IPS DF 6.9 (cell line): ENCODE results near the gene PCED1A.

Experiments
- DNase-seq: peaks from one replicate; pipeline ENCODE4 v3.0.0-alpha.2; 2013; ENCODE audit warnings: low read depth, low spot score
- H3K27ac ChIP-seq: one replicate; pipeline ENCODE4 v1.5.1; 2013; ENCODE audit warnings: low read length, control low read depth
- H3K27me3 ChIP-seq: 2 replicates; pipeline ENCODE4 v1.6.1; 2013; ENCODE audit warnings: mild to moderate bottlenecking, low read length; ENCODE audit not compliant: control insufficient read depth, insufficient read depth
- H3K36me3 ChIP-seq: 2 replicates; pipeline ENCODE4 v1.6.1; 2013; ENCODE audit warnings: low read length; ENCODE audit not compliant: control insufficient read depth, insufficient read depth
- H3K4me1 ChIP-seq: 2 replicates; pipeline ENCODE4 v1.6.1; 2013; ENCODE audit warnings: low read length; ENCODE audit not compliant: control insufficient read depth, insufficient read depth
- H3K4me3 ChIP-seq: 2 replicates; pipeline ENCODE4 v1.5.1; 2013; ENCODE audit warnings: mild to moderate bottlenecking, low read length
- H3K9me3 ChIP-seq: 2 replicates; pipeline ENCODE4 v1.6.1; 2013; ENCODE audit warnings: low read length, inconsistent platforms; ENCODE audit not compliant: control insufficient read depth, insufficient read depth
- WGBS: extraction: QIAGEN DNeasy Blood & Tissue Kit; methylation state at CpG from one replicate; pipeline ENCODE4 v1.1.7; 2013; ENCODE audit warnings: mixed read lengths, missing lambda C conversion rate; ENCODE audit not compliant: insufficient read length, insufficient coverage; 5-methylcytosine and 5-hydroxymethylcytosine counted together

PCED1A gene

GRCh38 chr20:2875690-2876203 lies 35.3 kb upstream of the PCED1A start:
- no peak overlapping the region for H3K27ac ChIP-seq
- no peak overlapping the region for H3K4me3 ChIP-seq
- H3K27me3 ChIP-seq: peaks cover 2% of the 10 kb centered on the region; the same call in 1 of the 2 replicates
- no CpG with 5 or more reads among the region's 5 CpGs for WGBS
- peaks cover 2% of the 10 kb centered on the region; the same call in 1 of the 2 replicates for H3K4me1 ChIP-seq
- DNase-seq: no peak
- H3K9me3 ChIP-seq: no peaks in the 10 kb centered on the region
- no peaks in the 10 kb centered on the region for H3K36me3 ChIP-seq

DNA sequence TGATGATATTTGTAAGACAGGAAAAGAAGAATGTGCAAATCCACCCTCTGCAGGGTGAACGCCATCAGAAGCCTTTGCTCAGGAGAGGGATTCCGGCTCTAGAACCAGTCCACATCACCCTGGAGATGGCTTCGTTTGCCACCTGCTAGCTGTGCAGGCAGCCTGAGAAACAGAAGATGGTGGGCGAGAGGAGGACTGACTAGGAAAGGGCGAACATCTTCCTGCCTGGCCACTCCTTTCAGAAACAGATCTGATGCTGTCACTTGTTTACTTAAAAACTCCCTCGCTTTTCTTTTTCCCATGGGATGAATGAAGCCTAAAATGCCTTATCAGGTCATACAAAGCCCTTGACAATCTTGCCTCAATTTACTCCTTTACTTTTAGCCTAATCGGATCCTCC lies 34.0 kb upstream of the PCED1A start:
- Histone ChIP-seq H3K27me3 (peaks cover 2% of the 10 kb centered on the region; the same call in 1 of the 2 replicates), H3K9me3 (no peaks in the 10 kb centered on the region), H3K27ac (no peak overlapping the region), H3K4me1 (peaks cover 2% of the 10 kb centered on the region; the same call in 1 of the 2 replicates), H3K36me3 (no peaks in the 10 kb centered on the region), H3K4me3 (peak overlapping the region; percentile 1; the same call in 1 of the 2 replicates)
- DNase-seq: no peak
- no CpG with 5 or more reads among the region's 7 CpGs for WGBS

DNA sequence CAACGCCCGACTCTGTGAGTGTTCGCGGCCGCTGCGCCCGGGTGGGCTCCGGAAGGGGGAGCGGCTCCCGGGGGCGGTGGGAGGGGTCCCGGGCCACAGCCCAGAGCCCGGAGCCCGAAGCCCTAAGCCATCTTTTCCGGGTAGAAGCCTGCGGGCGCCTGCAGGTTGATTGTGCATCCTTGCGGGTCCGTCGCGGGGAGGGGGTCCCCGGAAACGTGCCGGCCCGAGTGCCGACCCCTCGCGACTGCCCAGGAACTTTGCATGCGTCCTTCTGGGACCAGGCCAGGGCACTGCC lies 33.2 kb upstream of the PCED1A start:
- H3K27ac ChIP-seq: no peak overlapping the region
- no CpG with 5 or more reads among the region's 29 CpGs for WGBS
- no peaks in the 10 kb centered on the region for H3K36me3 ChIP-seq
- H3K27me3 ChIP-seq: peaks cover 2% of the 10 kb centered on the region; the same call in 1 of the 2 replicates
- peak overlapping the region; percentile 72 for H3K4me3 ChIP-seq
- H3K9me3 ChIP-seq: no peaks in the 10 kb centered on the region
- DNase-seq: peak; percentile 11
- peaks cover 2% of the 10 kb centered on the region; the same call in 1 of the 2 replicates for H3K4me1 ChIP-seq

GRCh38 chr20:2873010-2873746 lies 32.7 kb upstream of the PCED1A start, which contains the start of gene PTPRA:
Gene PTPRA (plus strand): TSS chr20:2873481. CDS start chr20:2964278, 90,797 bp downstream.
- Histone ChIP-seq H3K9me3 (no peaks in the 10 kb centered on the region), H3K27me3 (peaks cover 2% of the 10 kb centered on the region; the same call in 1 of the 2 replicates), H3K4me3 (peak within 1 kb of the TSS; percentile 72), H3K36me3 (no peaks in the 10 kb centered on the region), H3K27ac (no peak within 1 kb of the TSS), H3K4me1 (peaks cover 2% of the 10 kb centered on the region; the same call in 1 of the 2 replicates)
- WGBS: no CpG with 5 or more reads among the region's 83 CpGs
- DNase-seq: peak; percentile 80

DNA sequence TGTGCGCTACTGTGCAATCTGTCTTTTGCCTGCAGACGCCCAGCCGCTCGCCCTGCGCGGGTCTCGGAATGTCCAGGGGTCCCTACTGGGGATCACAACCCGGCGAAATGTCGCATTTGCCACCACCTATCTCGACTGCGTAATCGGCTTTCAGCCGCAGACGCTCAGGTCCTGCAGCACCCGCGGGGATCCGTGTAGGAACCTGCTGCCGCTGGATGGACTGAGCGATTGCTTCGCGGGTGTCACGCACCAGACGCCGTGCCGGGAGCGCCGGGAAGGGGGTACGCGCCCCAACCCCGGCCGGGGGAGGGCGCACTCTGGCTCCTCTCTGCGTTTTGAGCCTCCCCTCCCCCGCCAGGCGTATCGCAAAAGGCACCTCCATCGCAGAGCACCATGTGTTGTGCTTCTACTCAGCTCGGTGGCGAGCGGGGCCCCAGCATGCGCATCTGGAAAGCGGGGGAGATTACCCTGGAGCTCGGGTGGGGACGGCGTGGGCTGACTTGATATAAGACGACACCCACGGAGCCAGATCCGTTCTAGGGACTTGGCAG lies 32.1 kb upstream of the PCED1A start:
- Histone ChIP-seq H3K4me3 (peak overlapping the region; percentile 72; the same call in 1 of the 2 replicates), H3K9me3 (no peaks in the 10 kb centered on the region), H3K36me3 (no peaks in the 10 kb centered on the region), H3K4me1 (peaks cover 2% of the 10 kb centered on the region; the same call in 1 of the 2 replicates), H3K27ac (no peak overlapping the region), H3K27me3 (peaks cover 2% of the 10 kb centered on the region; the same call in 1 of the 2 replicates)
- no CpG with 5 or more reads among the region's 49 CpGs for WGBS
- DNase-seq: peak; percentile 18

DNA sequence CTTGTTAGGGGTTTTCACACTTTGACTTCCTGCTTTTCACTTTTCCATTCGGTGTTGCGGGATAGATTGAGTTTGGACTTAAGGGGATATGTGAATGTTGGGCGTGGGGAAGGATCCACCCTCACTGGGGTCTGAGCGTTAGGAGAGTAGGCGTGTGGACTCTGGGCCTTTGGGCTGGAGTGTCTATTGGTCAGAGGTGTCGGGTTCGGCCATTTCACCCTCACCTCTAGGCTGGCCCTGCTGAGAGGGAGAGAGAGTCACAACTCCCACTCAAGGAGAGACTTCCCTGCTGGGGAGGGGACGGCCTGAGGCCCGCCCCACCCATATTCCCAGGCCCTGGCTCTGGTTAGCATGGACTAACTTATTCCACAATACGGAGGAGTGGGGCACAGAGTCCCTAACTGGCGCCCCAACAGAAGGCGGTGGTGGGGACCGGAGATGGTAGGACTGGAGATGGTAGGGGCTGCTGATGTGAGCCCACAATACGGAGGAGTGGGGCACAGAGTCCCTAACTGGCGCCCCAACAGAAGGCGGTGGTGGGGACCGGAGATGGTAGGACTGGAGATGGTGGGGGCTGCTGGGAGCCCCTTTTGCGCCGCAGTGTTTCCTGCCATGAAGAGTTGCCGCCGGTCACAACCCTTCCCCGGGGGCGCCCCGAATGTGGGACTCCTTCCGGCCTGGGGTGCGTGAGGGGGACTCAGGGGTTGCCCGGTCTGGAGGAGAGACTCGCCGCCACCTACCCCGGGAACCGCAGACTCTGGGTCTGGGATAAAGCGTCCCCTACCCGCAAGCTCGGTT lies 31.4 kb upstream of the PCED1A start:
- H3K27ac ChIP-seq: no peak overlapping the region

DNA sequence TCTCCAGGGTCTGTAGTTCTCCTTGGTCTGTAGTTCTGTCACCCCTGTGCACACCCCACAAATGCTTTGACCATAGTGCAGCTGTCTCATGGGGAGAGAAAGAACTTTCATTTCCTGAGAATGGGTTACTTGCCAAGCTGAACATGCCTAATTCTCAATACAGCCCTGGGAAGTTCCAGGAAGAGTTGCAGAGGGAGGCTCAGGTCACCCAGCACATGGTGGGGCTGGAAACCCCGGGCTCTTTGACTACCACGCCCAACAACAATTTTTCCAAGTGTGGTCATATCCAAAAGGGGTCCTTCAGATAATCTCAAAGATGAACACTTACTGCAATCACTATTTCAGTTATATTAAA lies 30.6 kb upstream of the PCED1A start:
- DNase-seq: no peak
- no CpG with 5 or more reads among the region's 2 CpGs for WGBS
- Histone ChIP-seq H3K36me3 (no peaks in the 10 kb centered on the region), H3K27me3 (peaks cover 2% of the 10 kb centered on the region; the same call in 1 of the 2 replicates), H3K4me3 (no peak overlapping the region), H3K27ac (no peak overlapping the region), H3K9me3 (no peaks in the 10 kb centered on the region), H3K4me1 (peaks cover 2% of the 10 kb centered on the region; the same call in 1 of the 2 replicates)

More for the DNA sequence above, 31.4 kb upstream of the PCED1A start:
- WGBS: no CpG with 5 or more reads among the region's 34 CpGs
- Histone ChIP-seq H3K36me3 (no peaks in the 10 kb centered on the region), H3K4me1 (peaks cover 2% of the 10 kb centered on the region; the same call in 1 of the 2 replicates), H3K27me3 (peaks cover 2% of the 10 kb centered on the region; the same call in 1 of the 2 replicates), H3K9me3 (no peaks in the 10 kb centered on the region), H3K4me3 (peak overlapping the region; percentile 72; the same call in 1 of the 2 replicates)
- no peak for DNase-seq

DNA sequence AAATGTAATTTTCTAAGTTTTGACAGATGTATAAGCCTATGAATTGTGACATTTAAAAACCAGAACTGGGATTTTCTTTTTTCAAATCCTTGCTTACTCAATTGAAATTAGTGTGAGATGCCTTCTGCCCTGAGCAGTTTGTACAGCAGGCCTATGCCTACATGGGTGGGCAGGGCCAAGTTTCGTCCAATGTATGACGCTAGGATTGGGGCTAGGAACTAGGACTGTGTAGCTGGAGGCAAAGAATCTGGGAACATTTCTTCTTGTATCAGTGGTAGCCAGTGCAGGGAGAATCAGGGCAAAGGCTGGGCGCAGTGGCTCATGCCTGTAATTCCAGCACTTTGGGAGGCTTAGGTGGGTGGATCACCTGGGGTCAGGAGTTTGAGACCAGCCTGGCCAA lies 28.9 kb upstream of the PCED1A start:
- Histone ChIP-seq H3K36me3 (0 out of 2 replicates have a peak, but pooled peaks cover under 1% of the 10 kb centered on the region), H3K4me3 (no peak overlapping the region), H3K9me3 (no peaks in the 10 kb centered on the region), H3K27me3 (peaks cover 2% of the 10 kb centered on the region; the same call in 1 of the 2 replicates), H3K4me1 (no peaks in the 10 kb centered on the region), H3K27ac (no peak overlapping the region)
- no CpG with 5 or more reads among the region's 3 CpGs for WGBS
- DNase-seq: no peak

- Histone ChIP-seq H3K27ac (no peak overlapping the region), H3K4me1 (no peaks in the 10 kb centered on the region), H3K9me3 (no peaks in the 10 kb centered on the region), H3K4me3 (no peak overlapping the region), H3K36me3 (0 out of 2 replicates have a peak, but pooled peaks cover 2% of the 10 kb centered on the region), H3K27me3 (peaks cover 2% of the 10 kb centered on the region; the same call in 1 of the 2 replicates)
- no peak for DNase-seq
- WGBS: no CpG with 5 or more reads among the region's 12 CpGs
These were observed 26.8 kb upstream of the PCED1A start for GRCh38 chr20:2867081-2867864.
